ENCODE results near the gene CYB561. TPM values are rescaled to one million over a fixed set of nuclear protein-coding genes. Genes with fewer than 3 reads are reported as not detected.

Gene CYB561
- polyA plus RNA-seq, 1 donor = 5.9 TPM

DNA sequence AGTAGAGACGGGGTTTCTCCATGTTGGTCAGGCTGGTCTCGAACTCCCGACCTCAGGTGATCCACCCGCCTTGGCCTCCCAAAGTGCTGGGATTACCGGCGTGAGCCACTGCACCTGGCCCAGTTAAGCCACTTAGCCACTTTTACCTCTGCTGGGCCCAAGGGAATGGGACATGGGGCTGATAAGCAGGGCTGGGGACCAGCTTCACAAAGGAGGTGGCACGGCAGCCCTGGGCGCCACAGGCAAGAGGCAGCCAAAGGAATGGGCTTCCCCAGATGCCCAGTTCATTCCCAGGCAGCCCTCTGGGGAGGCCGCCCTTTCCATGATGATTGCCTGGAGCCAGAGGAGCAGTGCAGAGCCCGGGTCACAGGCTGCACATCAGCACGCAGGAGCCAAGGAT, 5.0 kb upstream of the CYB561 start:
- no peak for DNase-seq (ENCODE audit: low read depth)

DNA sequence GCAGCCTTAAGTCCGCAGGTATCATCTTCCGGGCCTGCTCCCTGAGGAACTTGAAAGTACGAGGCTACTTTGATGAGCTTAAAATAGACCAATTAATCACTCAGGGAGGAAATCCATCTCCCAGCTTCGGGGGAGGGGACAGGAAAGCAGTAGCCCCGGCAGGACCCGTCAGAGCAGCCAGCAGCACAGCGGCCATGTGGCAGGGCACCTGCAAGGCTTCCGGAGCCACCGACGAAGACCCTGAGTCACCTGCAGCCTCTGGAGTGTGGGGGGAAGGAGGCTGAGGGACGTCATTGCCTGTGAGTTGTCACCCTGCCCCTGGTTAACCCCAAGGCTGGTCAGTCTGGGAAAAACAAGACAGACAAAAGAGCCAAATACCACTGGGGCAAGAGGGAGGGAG, 4.4 kb upstream of the CYB561 start:
- DNase-seq (ENCODE audit: low read depth) = no peak

DNA sequence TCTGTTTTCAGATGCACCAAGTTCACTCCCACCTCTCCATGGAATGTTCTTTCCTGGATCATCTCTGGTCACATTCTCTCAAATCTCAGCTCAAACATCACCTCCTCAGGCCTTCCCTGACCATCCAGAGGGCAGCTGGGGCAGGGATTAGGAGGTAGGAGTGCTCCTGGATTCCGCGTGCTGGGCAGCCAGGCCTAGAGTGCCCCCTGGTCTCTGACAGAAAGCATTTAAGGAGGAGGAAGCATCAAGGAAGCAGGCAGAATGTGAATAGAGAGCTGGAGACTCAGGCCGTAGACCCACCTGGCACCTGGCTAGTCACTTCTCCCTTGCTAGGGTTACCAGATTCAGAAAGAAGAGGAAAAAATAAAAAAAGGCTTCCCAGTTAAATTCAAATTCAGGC, 2.5 kb upstream of the CYB561 start:
- no peak for DNase-seq (ENCODE audit: low read depth)

DNA sequence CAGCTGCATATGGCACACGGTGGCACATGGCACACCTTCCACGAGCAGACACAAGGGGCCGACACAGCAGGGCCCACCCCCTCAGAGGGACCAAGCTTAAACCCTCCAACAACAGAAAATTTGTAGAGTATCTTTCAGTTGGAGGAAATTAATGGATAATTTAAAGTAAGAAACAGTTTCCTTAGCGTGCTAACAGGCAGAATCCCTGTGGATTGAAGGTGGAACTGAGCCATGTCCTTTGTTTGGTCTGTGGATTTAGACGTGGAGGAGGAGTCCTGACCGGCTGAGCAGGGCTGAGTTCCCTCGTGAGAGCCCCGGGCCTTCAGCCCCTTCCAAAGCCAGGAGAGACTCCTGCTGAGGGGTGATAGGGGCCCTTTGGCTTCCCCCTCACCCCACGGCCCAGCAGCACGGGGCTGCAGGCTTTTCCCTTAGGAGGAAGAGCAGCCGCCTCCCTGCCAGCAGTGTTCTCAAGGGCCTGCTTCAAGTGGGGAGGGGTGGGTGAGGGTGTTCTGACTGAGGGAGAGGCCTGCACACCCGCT, 1.4 kb upstream of the CYB561 start:
- no peak for DNase-seq (ENCODE audit: low read depth)

DNA sequence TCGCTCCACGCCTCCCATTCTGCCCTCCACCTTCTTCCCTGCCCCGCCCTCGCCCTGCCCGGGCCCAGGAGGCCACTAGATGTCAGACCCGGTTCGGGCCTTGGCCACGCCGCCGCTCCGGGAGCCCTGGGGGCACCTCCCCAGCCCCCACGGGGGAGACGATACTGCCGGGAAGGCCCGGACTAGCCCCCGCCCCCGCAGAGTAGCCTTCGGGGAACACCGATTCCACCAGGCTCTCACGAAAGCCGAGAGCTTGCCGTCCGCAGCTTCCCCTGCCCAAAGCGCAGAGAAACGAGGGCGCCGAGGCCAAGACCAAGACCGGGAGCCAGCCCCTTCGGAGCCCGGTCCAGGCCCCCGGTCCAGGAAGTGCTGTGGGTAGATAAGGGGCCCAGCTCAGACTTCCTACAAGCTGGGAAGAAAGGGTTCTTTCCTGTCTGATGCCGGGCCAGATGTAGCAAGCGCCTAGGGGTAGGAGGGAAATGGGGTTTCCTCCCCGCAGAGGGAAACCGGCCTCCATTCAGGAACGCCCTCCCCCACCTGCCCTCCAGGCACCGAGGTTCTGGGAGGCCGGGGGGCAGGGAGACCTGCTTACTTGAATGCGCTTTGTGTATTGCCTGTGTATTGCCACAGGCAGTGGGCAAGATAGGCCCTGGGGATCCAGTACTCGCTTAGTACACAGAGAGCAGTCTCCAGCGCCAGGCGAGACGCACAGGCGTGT, 806 bp upstream of the CYB561 start:
- no peak for DNase-seq (ENCODE audit: low read depth)

DNA sequence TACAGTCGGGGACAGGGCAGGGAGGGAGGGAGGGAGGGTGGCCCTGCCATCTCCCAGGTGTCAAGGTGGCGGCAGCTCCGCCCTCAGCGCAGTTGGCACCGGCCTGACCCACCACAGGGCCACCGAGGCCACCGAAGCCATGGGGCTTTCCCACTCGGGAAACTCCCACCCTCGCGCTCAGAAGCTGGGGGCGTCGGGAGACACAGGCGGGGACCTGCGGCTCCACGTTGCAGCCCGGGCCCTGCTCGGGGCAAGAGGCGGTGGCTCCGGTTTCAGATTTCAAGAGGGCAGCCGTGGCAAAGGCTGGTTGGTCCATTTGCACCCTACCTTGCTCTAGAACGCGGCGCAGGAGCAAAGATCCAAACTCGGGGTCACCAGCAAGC, 544 bp downstream of the CYB561 start:
- DNase-seq (ENCODE audit: low read depth) = no peak

DNA sequence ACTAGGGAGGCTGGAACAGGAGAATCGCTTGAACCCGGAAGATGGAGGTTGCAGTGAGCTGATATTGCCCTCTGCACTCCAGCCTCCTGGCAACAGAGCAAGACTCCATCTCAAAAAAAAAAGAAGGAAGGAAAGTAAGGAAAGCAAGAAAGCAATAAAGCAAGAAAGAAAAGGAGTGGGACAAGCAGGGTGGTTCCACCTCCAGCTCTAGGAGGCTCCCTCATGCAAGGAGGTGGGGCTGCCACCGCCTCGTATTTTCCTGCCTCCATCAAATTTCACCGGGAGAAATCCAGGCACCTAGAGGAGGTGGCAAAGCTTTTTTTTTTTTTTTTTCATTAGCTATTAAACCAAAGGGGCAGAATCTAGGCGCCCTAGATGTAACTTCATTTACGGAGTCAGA, 1.0 kb downstream of the CYB561 start:
- no peak for DNase-seq (ENCODE audit: low read depth)

DNA sequence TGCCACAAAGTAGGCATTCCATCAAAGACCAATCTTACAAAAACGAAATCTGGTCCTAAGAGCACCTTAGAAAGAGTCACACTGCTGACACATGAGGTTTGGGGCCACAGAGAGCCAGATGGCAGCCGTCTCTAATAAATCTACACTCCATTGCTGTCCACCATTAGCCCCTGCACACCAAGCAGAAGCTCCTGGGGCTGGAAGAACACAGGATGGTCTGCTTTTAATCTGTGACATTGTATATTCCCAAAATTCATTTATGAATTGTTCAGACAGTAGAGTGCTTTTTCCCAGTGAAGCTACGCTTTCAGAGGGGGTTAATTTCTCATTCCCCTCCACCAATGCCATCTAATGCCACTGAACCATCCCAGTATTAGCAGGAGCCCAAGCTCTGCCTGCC, 1.6 kb downstream of the CYB561 start:
- DNase-seq (ENCODE audit: low read depth) = no peak

DNA sequence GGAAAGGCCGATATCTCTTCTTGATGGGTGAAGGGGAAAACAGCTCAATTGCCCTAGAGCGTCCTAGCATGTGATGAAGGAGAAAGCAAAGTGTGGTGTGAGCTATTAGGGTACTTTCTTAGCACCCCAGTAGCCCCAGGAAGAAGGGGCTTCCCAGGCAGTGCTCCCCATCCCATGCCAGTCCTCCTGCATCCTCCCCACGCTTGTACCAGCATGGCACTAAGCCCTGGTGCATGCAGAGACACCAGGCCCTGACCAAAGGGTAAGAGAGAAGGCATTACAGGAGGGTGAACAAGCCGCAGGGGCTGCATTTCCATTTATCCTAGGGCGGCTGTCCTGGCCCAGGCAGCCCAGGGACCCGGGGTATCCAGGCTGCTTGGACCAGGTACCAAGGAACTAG, 3.1 kb downstream of the CYB561 start:
- DNase-seq (ENCODE audit: low read depth) = no peak

DNA sequence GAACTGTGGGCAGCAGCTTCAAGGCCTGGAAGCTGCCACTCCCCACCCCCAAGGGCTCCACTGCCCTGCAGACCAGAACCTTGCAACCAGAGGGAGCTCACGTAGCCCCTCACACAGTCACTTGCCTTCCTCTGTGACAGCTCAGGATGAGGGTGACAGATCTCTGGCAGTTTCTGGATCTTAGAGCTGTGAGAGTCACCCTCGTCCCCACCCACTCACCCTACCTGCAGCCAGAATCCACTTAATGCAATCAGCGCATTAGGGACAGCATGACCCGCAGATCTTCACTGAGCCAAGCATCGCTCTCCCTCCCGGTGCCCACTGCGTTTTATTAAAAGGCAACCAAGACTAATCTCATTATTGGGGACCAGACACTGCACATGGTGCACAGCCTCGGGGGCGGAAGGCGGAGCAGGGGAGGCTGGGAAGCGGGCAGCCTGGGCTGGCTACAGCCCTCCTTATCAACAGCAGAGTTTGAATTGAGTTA, 3.5 kb downstream of the CYB561 start:
- no peak for DNase-seq (ENCODE audit: low read depth)

DNA sequence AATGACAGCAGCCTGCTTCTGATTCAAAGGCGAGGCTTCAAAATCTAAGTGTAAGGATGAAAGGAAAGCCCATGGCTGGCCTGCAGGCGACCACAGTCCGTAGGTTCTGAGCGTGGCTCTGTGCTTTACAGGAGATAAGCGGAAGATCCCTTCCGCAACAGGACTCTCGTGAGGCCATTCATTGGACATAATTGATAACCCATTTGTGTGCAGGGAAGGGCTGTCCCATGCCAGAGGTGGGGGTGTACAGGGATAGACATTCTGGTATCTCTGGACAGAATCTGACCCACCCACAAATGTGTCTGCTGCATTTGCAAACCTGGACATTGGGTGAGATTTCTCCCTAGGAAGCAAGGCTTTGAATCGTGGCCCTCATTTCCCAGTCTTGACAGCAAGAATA, 4.0 kb downstream of the CYB561 start:
- no peak for DNase-seq (ENCODE audit: low read depth)

DNA sequence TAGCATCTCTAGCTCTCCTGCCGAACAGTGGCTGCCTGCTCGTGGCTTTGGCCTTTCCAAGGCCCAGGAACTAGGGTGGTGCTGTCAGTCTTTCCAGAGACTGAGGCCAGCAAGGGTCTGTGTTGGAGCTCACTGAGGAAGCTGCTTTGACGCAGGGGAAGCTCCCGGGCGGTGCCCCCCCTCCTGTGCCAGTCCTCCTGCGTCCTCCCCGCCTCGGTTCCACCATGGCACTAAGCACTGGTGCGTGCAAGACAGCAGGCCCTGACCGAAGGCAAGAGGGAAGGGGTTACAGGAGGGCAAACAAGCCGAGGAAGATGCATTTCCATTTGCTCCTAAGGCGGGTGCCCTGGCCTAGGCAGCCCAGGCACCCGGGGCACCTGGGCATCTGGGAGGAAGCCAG, 4.5 kb downstream of the CYB561 start:
- DNase-seq (ENCODE audit: low read depth) = no peak

DNA sequence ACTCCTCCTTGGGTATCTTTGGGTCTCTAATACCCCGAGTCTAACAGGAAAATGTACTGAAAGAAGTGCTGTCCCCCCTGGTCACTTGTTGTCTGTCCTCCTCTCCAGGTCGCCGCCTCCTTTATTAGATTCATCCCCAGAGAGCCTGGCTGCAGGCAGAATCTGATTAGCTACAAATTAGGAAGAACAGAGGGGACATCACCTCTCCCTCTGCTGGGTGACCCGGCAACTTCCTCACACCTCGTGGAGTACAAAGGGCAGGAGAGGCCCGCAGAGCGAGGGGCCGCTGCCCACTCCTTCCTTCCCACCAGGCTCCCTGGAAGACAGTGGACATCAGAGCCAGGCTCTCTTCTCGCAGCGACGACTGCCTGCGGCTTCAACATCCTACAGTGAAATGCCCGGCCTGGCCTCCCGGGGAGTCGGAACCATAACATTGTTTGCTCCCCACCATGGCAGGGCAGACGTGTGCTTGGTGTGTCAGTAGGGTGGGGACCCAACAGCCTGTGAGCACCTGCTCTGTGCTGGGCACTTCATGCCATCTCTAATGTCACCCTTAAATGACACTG, 5.3 kb downstream of the CYB561 start:
- DNase-seq (ENCODE audit: low read depth) = no peak

DNA sequence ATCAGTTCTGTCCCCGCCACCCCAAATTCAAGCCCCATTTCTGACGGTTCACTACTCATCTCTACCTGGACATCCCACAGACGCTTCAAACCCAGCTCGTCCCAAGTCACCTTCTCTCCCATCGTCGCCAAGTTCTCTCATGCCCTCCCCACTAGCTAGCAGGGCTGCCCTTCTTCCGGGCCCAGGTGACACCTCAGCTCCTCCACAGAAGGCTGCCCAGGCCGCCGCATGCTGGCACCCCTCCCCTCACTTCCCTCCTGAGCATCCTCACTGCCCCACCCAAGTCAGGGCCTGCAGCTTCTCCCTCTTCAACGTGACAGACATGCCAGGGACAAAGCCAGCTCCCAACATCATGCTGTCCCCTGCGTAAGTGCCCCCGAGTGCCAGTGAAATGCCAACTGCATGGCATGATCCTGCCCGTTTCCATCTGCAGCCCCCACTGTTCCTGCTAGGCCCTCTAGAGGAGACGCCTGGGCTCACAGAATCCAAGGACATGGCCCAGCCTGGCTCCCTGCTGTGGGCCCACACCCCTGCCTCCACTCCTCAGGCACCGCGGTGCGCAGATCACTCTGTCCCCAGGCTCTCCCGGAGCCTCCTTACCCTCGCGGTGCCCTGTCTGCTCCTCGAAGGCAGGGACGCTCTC, 5.9 kb downstream of the CYB561 start:
- DNase-seq (ENCODE audit: low read depth) = no peak

DNA sequence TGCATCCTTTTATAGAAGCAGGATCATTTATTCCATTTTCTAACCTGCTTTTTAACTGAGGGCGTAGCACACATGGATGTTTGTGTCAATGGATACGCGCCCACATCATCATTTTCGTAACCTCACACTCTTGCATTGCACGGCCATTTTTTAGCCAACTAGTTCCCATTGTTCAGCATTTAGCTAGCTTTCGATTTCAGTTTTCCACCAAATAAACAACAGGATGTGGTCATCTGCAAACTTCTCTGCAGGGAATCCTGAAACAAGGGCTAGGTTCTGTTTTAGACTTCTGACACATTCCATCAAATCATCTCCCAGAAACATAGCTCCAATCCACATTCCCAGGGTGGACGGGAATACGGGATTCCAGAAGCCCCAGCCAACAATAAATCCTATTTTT, 6.4 kb downstream of the CYB561 start:
- DNase-seq (ENCODE audit: low read depth) = no peak

DNA sequence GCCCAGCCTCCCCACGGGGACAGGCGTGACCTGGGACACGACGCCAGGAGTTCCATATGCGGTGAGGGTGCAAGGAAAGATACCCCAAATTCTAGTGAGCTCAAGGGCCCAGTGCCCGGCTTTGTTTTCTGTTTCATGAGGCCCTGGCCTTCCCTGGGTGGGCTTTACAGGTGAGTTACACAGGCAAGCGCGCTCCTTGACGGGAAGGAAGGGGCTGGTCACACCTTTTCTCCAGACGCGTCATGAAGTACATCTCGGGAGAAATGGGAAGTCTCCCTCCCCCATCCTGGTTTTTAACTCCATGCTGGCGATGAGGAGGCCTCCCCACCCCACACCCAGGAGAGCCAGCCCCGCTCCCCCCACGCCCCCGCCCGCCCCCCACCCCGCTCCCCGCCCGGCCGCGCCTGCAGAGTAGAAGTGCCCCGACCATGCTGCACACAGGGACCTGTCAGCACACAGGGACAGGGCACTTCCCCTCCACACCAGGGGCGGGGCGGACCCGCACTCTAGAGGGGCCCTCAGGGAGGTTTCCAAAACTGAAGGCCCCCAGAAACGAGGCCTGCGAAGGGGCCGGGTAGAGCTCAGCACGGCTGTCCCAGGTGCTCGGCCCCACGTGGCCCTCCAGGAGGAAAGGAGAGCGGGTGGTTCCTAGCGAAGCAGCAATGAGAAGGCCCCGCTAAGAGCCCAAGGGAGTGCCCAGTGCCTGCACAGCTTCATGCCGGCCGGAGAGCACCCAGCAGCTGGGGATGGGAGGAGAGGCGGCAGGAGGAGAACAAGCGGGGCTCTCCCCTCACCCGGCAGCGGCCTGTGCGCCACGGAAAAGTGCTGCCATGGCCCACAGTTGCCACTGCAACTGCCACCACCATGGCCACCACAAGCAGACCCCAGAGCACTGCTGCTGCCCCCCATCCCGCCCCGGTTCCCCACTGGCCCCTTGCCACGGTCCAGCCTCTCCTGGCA, 7.7 kb downstream of the CYB561 start:
- DNase-seq (ENCODE audit: low read depth) = no peak

DNA sequence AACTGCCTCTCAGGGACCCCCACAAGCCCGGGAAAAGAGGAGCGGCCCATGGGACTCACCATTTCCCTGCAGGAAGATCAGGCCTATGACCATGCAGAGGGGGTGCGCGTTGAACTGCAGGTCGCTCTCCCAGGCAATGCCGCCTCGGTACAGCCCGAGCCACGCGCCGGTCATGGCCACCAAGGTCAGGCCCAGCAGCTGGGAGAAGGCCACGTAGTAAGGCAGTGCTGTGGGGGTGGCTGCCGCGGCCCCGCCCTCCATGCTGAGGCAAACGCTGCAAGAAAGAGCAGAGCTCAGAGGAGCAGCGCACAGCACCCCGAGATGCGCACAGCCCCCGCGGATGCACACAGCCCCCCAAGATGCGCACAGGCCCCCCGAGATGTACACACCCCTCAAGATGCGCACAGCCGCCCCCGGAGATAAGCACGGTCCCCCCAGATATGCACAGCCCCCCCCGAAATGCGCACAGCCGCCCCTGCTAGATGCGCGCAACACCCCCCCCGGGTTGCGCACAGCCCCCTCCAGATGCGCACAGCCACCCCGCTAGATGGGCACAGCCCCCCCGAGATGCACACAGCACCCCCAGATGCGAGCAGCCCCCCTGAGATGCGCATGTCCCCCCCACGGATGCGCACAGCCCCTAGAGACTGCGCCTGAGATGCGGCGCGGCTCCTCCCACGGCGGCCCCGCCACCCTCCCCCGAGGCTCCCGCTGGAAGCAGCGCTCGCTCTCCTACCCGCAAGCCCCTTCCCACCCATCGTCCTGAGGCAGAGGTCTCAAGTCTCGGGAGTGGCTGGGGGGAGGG, 8.6 kb downstream of the CYB561 start:
- no peak for DNase-seq (ENCODE audit: low read depth)

DNA sequence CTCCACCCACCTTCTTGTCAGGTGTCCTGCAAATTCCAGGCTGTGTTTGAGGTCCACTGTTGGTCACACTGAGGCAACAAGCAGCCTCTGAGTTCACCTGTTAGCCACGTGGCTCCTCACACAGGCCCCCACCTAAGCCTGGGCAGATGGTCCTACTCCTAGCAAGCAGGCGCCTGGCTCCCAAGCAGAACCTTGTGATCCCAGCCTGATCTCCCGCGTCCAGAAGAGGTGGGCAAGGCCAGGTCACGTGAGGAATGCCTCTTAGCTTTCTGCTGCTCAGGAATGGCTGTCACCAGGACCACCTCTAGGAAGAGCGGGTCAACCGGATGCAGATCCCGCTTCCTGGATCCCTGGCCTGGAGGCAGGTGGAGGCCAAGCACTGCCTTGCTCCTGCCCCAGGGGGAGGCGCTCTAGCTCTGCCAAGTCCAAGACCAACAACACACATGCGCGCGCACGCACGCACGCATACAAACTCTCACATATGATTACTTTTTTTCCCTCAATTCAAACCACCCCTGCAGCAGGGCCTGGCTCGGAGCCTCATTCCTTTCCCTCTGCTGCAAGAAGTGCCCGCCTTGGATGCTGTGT, 9.5 kb downstream of the CYB561 start:
- no peak for DNase-seq (ENCODE audit: low read depth)

DNA sequence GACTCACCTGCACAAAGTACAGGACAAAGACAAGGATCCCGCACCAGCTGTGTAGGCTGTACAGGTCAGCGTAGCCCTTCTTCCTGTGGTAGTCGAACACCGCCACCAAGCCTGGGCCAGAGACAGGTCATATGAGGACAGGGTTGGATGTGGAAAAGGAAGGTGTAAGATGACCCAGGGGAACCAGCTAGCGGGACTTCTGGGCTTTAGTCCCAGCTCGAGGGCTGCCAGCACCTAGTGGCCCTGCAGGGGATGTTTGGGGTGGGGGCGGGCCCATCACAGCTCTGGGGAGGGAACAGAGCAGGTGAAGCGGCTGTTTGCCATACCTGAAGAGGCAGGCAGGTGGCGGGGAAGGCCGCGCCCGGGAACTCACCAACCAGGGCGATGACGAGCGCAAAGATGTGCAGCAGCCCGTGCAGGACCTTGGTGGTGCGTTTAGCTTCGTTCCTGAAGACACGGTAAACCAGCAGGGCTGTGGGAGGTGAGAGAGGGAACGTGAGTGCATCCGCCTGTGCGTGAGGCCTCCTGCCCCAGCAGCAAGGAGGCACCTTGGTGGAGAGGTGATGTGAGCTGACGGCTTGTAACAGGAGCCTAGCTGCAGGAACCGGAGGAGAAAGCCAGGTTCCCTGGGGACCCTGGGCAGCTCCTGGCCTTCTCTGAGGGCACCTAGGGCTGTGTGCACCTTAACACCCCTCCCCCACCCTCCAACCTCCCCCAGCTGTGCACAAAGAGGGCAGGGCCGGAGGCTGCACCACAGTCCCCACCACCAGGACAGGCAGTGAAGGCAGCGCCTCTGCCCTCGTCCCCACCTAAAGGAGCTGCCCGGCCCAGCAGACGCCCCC, 10.2 kb downstream of the CYB561 start:
- no peak for DNase-seq (ENCODE audit: low read depth)

Measured in forelimb muscle (tissue), 1 donor.